ENCODE results near the gene DOCK7.

- TF ChIP-seq, protein P1, sequence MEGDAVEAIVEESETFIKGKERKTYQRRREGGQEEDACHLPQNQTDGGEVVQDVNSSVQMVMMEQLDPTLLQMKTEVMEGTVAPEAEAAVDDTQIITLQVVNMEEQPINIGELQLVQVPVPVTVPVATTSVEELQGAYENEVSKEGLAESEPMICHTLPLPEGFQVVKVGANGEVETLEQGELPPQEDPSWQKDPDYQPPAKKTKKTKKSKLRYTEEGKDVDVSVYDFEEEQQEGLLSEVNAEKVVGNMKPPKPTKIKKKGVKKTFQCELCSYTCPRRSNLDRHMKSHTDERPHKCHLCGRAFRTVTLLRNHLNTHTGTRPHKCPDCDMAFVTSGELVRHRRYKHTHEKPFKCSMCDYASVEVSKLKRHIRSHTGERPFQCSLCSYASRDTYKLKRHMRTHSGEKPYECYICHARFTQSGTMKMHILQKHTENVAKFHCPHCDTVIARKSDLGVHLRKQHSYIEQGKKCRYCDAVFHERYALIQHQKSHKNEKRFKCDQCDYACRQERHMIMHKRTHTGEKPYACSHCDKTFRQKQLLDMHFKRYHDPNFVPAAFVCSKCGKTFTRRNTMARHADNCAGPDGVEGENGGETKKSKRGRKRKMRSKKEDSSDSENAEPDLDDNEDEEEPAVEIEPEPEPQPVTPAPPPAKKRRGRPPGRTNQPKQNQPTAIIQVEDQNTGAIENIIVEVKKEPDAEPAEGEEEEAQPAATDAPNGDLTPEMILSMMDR (IDR thresholded peaks at IDR 0.05; ENCODE audit: control extremely low read depth in 1 of 3, insufficient read depth in 1 of 3, low read depth in 1 of 3, low read length in 3 of 3): no peak
- TF ChIP-seq POLR2A (IDR thresholded peaks at IDR 0.05; ENCODE audit: control extremely low read depth in 1 of 2, low read depth in 2 of 2, low read length in 2 of 2): no peak
- TF ChIP-seq EP300 (IDR thresholded peaks at IDR 0.05; ENCODE audit: borderline replicate concordance in 1 of 2, low read depth in 2 of 2, low read length in 2 of 2): no peak
- no peak for TF ChIP-seq ATF3 (IDR thresholded peaks at IDR 0.05; ENCODE audit: insufficient read depth, low read depth, low read length)
- TF ChIP-seq BCL11A (IDR thresholded peaks at IDR 0.05; ENCODE audit: low read depth in 2 of 2, low read length in 2 of 2): no peak
- TF ChIP-seq GTF2F1 (IDR thresholded peaks at IDR 0.05; ENCODE audit: borderline replicate concordance, low read depth, low read length): no peak
- TF ChIP-seq EZH2 (IDR thresholded peaks at IDR 0.05; ENCODE audit: low read depth, low read length, severe bottlenecking): no peak
- TF ChIP-seq CEBPB (IDR thresholded peaks at IDR 0.05; ENCODE audit: low read depth, low read length): no peak
- TF ChIP-seq YY1 (IDR thresholded peaks at IDR 0.05; ENCODE audit: low read depth, low read length): no peak
Measured at GRCh38 chr1:62541048-62541447, 147.1 kb downstream of the DOCK7 start.

All from H1 (cell line).